Panc1 (cell line): ENCODE measurements around the gene NT5C3A.

ENCODE experiments used
- CTCF ChIP-seq: fragments of 450-650 bp; IDR thresholded peaks from 2 replicates; pipeline ENCODE4 v1.5.1; 2017; ENCODE audit warnings: mild to moderate bottlenecking
- REST ChIP-seq, 2 experiments: IDR thresholded peaks; 2 replicates each; pipeline ENCODE4 v1.6.1; 2011 to 2012; ENCODE audit warnings: low read depth in 2 of 2, control low read depth in 1 of 2, low read length in 1 of 2, mild to moderate bottlenecking in 1 of 2, moderate library complexity in 1 of 2; ENCODE audit not compliant: insufficient read depth in 1 of 2

DNA sequence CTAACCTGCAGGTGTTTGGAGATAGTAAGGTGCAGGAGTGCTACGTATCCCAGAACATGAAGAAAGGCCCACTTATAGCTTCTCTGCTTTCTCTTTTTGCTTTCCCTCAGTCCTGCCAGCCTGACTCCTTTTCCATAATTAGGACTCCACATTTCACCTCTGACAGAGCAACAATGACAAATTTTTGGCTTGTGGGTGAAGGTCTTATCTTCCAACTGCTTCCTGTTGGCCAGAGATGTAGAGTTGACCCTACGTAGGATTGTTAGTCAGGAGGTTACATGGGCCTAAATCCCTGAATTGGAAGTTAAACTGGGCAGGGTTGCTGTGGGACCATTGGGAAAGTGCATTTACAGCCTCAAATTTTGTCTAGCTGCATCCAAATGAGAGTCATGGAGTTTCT lies 25.3 kb upstream of the NT5C3A start:
- TF ChIP-seq CTCF (no peak), REST (IDR thresholded peaks at IDR 0.05; ENCODE audit: insufficient read depth in 1 of 2, low read depth in 2 of 2, low read length in 1 of 2) (no peak)
